Vagina (tissue), 2 donors: ENCODE measurements around the gene CDC16. TPM values are rescaled to one million over a fixed set of nuclear protein-coding genes. Genes with fewer than 3 reads are reported as not detected.

ENCODE experiments used
- DNase-seq, 2 donors: peaks; one replicate each; pipeline ENCODE4 v3.0.0-alpha.2; 2017; ENCODE audit errors: extremely low spot score in 2 of 2
- H3K27ac ChIP-seq: fragments of 200-600 bp; sonication (generic); one replicate; pipeline ENCODE4 v1.5.1; 2019
- H3K27me3 ChIP-seq: fragments of 200-600 bp; sonication (generic); one replicate; pipeline ENCODE4 v1.5.1; 2019
- H3K36me3 ChIP-seq, 2 donors: fragments of 200-600 bp; sonication (generic); one replicate each; pipeline ENCODE4 v1.5.1; 2017 to 2019
- H3K4me1 ChIP-seq: fragments of 200-600 bp; sonication (generic); one replicate; pipeline ENCODE4 v1.5.1; 2019
- H3K4me3 ChIP-seq, 2 donors: fragments of 200-600 bp; sonication (generic); 1 replicate in 1 of 2; 2 replicates in 1 of 2; pipeline ENCODE4 v1.5.1; 2016 to 2019
- H3K9me3 ChIP-seq: fragments of 200-600 bp; sonication (generic); one replicate; pipeline ENCODE4 v1.5.1; 2019
- CTCF ChIP-seq, 3 experiments: fragments of 450-650 bp in 2 of 3; fragments of 200-600 bp in 1 of 3; sonication (generic) in 1 of 3; IDR thresholded peaks; one replicate each; pipeline ENCODE4 v1.5.1; 2017 to 2019; ENCODE audit warnings: antibody characterized with exemption in 3 of 3, mild to moderate bottlenecking in 2 of 3, moderate library complexity in 2 of 3
- POLR2A ChIP-seq, 2 donors: fragments of 450-650 bp; IDR thresholded peaks; one replicate each; pipeline ENCODE4 v1.6.1; 2017; ENCODE audit warnings: antibody characterized with exemption in 2 of 2, mild to moderate bottlenecking in 2 of 2, moderate library complexity in 2 of 2
- POLR2AphosphoS5 ChIP-seq, 2 donors: sonication (generic); formaldehyde crosslinking; IDR thresholded peaks; one replicate each; pipeline ENCODE4 v1.9.0; 2017; ENCODE audit warnings: antibody characterized with exemption in 2 of 2, mild to moderate bottlenecking in 2 of 2, low read depth in 1 of 2; ENCODE audit not compliant: insufficient read depth in 1 of 2
- intact Hi-C: fragments of 100-400 bp; cut with DNase I; formaldehyde crosslinking; loops from one replicate; pipeline ENCODE4 v1.15.1; 2023
- total RNA-seq: library from RNA; depleted of rRNA; stranded (reverse); fragments of >200 nt; gene quantifications from one replicate; pipeline ENCODE4 v1.2.3, GENCODE V29; 2016

CDC16 gene
- total RNA-seq, 1 donor from 2014 or later: 60.9 TPM

DNA sequence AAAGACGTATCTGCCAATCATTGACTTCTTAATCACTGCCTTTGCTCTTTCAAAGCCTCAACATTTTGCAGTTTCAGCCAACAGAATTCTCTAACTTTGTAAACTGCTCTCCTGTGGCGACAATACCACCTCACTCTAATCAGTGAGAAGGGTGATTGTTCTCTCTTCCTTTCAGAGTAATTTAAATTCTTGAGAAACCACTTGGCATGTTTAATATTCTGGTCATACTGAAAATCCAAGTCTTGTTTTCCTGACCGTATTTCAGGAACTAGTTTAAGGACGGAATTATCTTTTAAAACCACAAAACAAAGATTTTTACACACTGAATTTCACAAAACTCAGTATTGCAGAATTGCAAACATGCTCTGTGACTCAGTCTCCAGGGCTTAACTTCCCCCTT lies 5.2 kb upstream of the CDC16 start:
- Histone ChIP-seq H3K27me3 (no peaks in the 10 kb centered on the region), H3K4me1 (peaks cover 11% of the 10 kb centered on the region), H3K9me3 (no peaks in the 10 kb centered on the region), H3K27ac (no peak overlapping the region), H3K4me3 (no peak overlapping the region), H3K36me3 (no peaks in the 10 kb centered on the region)
- intact Hi-C loops: loop anchor here (5.0 kb wide), 1 partner anchor 417 kb away; no protein-coding TSS in a partner anchor
- no peak for DNase-seq
- TF ChIP-seq CTCF (IDR thresholded peaks at IDR 0.05): no peak
- no peak for TF ChIP-seq POLR2AphosphoS5 (IDR thresholded peaks at IDR 0.05; ENCODE audit: insufficient read depth in 1 of 2, low read depth in 1 of 2)
- TF ChIP-seq POLR2A (IDR thresholded peaks at IDR 0.05): no peak

- DNase-seq: peak in 1 of 2 donors; percentile 8
- intact Hi-C loops: no loop called here
- TF ChIP-seq CTCF (IDR thresholded peaks at IDR 0.05) (no peak), POLR2A (IDR thresholded peaks at IDR 0.05) (no peak), POLR2AphosphoS5 (IDR thresholded peaks at IDR 0.05; ENCODE audit: insufficient read depth in 1 of 2, low read depth in 1 of 2) (no peak)
These were observed 4.6 kb upstream of the CDC16 start for GRCh38 chr13:114230117-114230516.

DNA sequence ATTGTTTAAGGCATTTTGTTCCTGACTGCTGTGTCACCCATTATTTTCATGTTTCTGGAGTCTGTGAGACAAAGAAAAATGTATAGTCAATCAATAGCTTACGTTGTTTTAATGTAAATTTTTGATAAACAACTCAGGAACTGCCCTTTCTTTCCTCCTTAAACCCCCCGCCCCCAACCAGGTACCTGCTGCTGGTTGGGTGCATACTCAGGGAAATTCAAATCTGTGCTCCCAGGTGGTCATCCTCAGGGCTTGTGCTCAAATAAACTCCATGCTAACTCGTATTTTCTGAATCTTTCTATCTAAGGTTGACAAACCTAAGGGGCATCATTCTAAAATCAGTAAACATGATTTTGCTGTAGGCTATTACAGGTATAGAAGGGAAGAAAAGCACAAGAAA lies 4.1 kb upstream of the CDC16 start:
- no peaks in the 10 kb centered on the region for H3K36me3 ChIP-seq
- intact Hi-C loops: no loop called here
- DNase-seq: peak in 1 of 2 donors; percentile 8
- H3K27me3 ChIP-seq: no peaks in the 10 kb centered on the region
- H3K27ac ChIP-seq: no peak overlapping the region
- no peaks in the 10 kb centered on the region for H3K9me3 ChIP-seq
- H3K4me1 ChIP-seq: peaks cover 15% of the 10 kb centered on the region
- H3K4me3 ChIP-seq: no peak overlapping the region
- TF ChIP-seq POLR2AphosphoS5 (IDR thresholded peaks at IDR 0.05; ENCODE audit: insufficient read depth in 1 of 2, low read depth in 1 of 2) (no peak), POLR2A (IDR thresholded peaks at IDR 0.05) (no peak), CTCF (IDR thresholded peaks at IDR 0.05) (no peak)

More at GRCh38 chr13:114230117-114230516, 4.6 kb upstream of the CDC16 start:
- Histone ChIP-seq H3K36me3 (no peaks in the 10 kb centered on the region), H3K27ac (no peak overlapping the region), H3K4me1 (peaks cover 11% of the 10 kb centered on the region), H3K9me3 (no peaks in the 10 kb centered on the region), H3K27me3 (no peaks in the 10 kb centered on the region), H3K4me3 (no peak overlapping the region)

DNA sequence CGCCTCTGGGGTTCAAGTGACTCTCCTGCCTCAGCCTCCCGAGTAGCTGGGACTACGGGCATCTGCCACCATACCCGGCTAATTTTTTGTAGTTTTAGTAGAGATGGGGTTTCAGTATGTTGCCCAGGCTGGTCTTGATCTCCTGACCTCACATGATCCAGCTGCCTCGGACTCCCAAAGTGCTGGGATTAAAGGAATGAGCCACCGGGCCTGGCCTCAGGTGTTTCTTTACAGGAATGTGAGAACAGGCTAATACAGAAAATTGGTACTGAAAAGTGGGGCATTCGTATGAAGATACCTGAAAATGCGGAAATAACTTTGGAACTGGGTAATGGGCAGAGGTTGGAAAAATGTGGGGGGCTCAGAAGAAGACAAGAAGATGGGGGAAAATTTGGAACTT lies 2.8 kb upstream of the CDC16 start:
- intact Hi-C loops: no loop called here

More for the DNA sequence above, 2.8 kb upstream of the CDC16 start:
- peak in 1 of 2 donors; percentile 27 for DNase-seq
- H3K27me3 ChIP-seq: no peaks in the 10 kb centered on the region
- no peak overlapping the region for H3K4me3 ChIP-seq
- H3K36me3 ChIP-seq: no peaks in the 10 kb centered on the region
- H3K27ac ChIP-seq: no peak overlapping the region
- H3K9me3 ChIP-seq: no peaks in the 10 kb centered on the region
- TF ChIP-seq POLR2A (IDR thresholded peaks at IDR 0.05): no peak
- TF ChIP-seq CTCF (IDR thresholded peaks at IDR 0.05): no peak
- no peak for TF ChIP-seq POLR2AphosphoS5 (IDR thresholded peaks at IDR 0.05; ENCODE audit: insufficient read depth in 1 of 2, low read depth in 1 of 2)
- H3K4me1 ChIP-seq: peaks cover 17% of the 10 kb centered on the region
